Caco-2 (cell line): ENCODE results near the gene CCDC122. TPM values are rescaled to one million over a fixed set of nuclear protein-coding genes. Genes with fewer than 3 reads are reported as not detected.

Source experiments
- Bru-seq: library from RNA; stranded (reverse); fragments of 400-500 nt; gene quantifications from one replicate; lab custom pipeline; 2021; lab: Mats Ljungman, UMichigan
- BruChase-seq, 2 experiments: library from RNA; stranded (reverse); fragments of 400-500 nt; gene quantifications; one replicate each; lab custom pipeline; 2021; lab: Mats Ljungman, UMichigan
- BruUV-seq: library from RNA; stranded (reverse); fragments of 400-500 nt; replicated peaks from 2 replicates; lab custom pipeline; 2021; lab: Mats Ljungman, UMichigan
- CTCF ChIA-PET: fragments of 300-600 bp; sonication (Branson Sonifier 250); formaldehyde crosslinking; loops from one replicate; lab custom pipeline; 2022; ENCODE audit warnings: antibody characterized with exemption; lab: Charles Lee
- POLR2A ChIA-PET: fragments of 300-600 bp; sonication (Branson Sonifier 250); formaldehyde crosslinking; loops from one replicate; lab custom pipeline; 2022; ENCODE audit warnings: antibody characterized with exemption; lab: Charles Lee
- DNase-seq, 2 experiments: peaks; one replicate each; pipeline versions ENCODE4 v3.0.0 to v3.0.0-alpha.2; 2020 to 2022
- H3K27me3 ChIP-seq: replicated peaks from 2 replicates; pipeline ENCODE4 v1.6.0; 2011; ENCODE audit warnings: low read length; ENCODE audit not compliant: control insufficient read depth, insufficient read depth
- H3K36me3 ChIP-seq: 2 replicates; pipeline ENCODE4 v1.5.1; 2011; ENCODE audit warnings: low read length; ENCODE audit not compliant: control insufficient read depth, insufficient read depth
- H3K4me1 ChIP-seq: fragments of 250-450 bp; sonication (Bioruptor Pico); 2 replicates; pipeline ENCODE4 v1.5.1; 2020; ENCODE audit warnings: mild to moderate bottlenecking
- H3K4me3 ChIP-seq: 2 replicates; pipeline ENCODE4 v1.5.1; 2011; ENCODE audit warnings: low read depth, mild to moderate bottlenecking, control low read depth, low read length
- H3K9me3 ChIP-seq: fragments of 250-450 bp; sonication (Bioruptor Pico); 2 replicates; pipeline ENCODE4 v1.5.1; 2020; ENCODE audit warnings: mild to moderate bottlenecking, moderate library complexity
- H3K27ac Mint-ChIP-seq: one replicate; pipeline ENCODE4 v1.8.0; 2022; ENCODE audit warnings: mixed read lengths; ENCODE audit not compliant: unreplicated experiment
- H3K27me3 Mint-ChIP-seq: one replicate; pipeline ENCODE4 v1.8.0; 2022; ENCODE audit warnings: mixed read lengths; ENCODE audit not compliant: insufficient read depth, unreplicated experiment
- H3K36me3 Mint-ChIP-seq: one replicate; pipeline ENCODE4 v1.8.0; 2022; ENCODE audit warnings: mild to moderate bottlenecking, mixed read lengths; ENCODE audit not compliant: insufficient read depth, unreplicated experiment
- H3K4me1 Mint-ChIP-seq: one replicate; pipeline ENCODE4 v1.8.0; 2022; ENCODE audit warnings: low read depth, mixed read lengths; ENCODE audit not compliant: unreplicated experiment
- H3K4me3 Mint-ChIP-seq: one replicate; pipeline ENCODE4 v1.8.0; 2022; ENCODE audit warnings: mild to moderate bottlenecking, moderate library complexity, mixed read lengths; ENCODE audit not compliant: unreplicated experiment
- H3K9me3 Mint-ChIP-seq: one replicate; pipeline ENCODE4 v1.8.0; 2022; ENCODE audit warnings: mixed read lengths; ENCODE audit not compliant: unreplicated experiment
- intact Hi-C: fragments of 100-400 bp; cut with micrococcal nuclease; formaldehyde crosslinking; loops from one replicate; pipeline ENCODE4 v1.10.0; 2022; ENCODE audit not compliant: unreplicated experiment
- long read RNA-seq: library from polyadenylated mRNA; stranded (forward); transcript quantifications from one replicate; pipeline ENCODE4 v2.0.0, GENCODE V29; 2022
- total RNA-seq: library from RNA; stranded (reverse); gene quantifications from 2 replicates; pipeline ENCODE4 v1.2.3, GENCODE V29; 2022
- TF ChIP-seq, protein P1 (sequence below), 2 experiments: fragments of 200-600 bp in 1 of 2; IDR thresholded peaks; 1 replicate in 1 of 2; 2 replicates in 1 of 2; pipeline versions ENCODE4 v1.5.1 to v1.8.0; 2011 to 2022; ENCODE audit warnings: antibody characterized with exemption in 1 of 2, control low read depth in 1 of 2, inconsistent platforms in 1 of 2, low read depth in 1 of 2, low read length in 1 of 2, mild to moderate bottlenecking in 1 of 2, moderate library complexity in 1 of 2; ENCODE audit not compliant: insufficient read depth in 1 of 2, severe bottlenecking in 1 of 2, unreplicated experiment in 1 of 2

The CCDC122 gene
- total RNA-seq: 15.6 and 21.2 TPM in 2 replicates
- Bru-seq, nascent RNA: percentile 83 among the genes with signal in this experiment
- percentile 81 among the genes with signal in this experiment for BruChase-seq, experiment 1, labeled RNA remaining after a 2-hour chase
- BruChase-seq, experiment 2, labeled RNA remaining after a 6-hour chase: percentile 75 among the genes with signal in this experiment
- long read RNA-seq, partial matches to known transcripts: 1 of 8 reads
- long read RNA-seq, other reads (novel, unspliced or antisense): 7 of 8 reads

DNA sequence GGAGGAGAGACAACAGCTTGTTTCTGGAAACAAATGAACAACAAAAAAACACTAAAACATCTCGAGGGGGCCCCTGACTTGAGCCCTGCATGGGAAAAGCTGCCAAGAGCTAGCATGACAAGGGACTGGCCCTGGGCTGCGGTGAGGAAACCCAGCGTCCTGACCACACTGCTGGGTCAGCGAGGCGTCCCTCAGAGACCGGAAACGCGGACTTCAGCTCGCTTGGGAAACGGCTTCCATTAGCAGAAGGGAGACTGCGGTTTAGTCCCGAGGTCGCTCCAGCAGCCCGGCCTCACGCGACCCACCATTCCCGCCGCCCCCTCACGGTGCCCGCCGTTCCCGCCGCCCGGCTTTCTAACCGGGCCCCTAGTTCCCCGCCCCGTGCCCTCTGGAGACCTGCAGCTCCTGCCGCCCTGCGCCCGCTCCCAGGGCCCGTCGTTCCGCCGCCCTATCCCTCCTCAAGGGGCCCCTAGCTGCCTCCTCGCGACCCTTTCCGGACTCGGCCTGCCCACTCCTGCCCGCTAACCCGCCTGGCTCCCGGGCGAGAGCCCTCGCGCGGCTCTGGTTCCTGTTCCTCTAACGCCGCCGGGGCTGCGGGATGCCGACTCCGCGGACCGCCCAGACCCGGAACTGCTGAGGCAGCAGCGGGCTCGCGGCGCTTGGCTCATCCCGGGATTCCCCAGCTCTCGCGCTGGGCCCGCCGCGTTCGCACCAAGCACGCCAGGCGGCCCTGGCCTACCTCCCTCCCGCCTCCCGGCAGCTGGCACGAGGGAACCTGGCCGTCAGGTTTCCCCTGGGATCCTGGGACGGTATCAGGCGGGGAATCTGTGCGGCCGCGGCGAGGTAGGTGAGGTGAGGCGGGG lies at the start of gene CCDC122:
Gene CCDC122 (minus strand): TSS at position 849 of the 863 bp plus-strand sequence. CDS start 10,364 bp downstream, outside the sequence.
- BruUV-seq: no TSS peak
- H3K36me3 ChIP-seq: no peaks in the 10 kb centered on the region; the same call in 1 of the 2 replicates
- H3K9me3 ChIP-seq: no peaks in the 10 kb centered on the region
- 0 out of 2 replicates have a peak, but pooled peaks cover 5% of the 10 kb centered on the region for H3K4me1 ChIP-seq
- Mint-ChIP-seq H3K4me1 (peaks cover 13% of the 10 kb centered on the region), H3K36me3 (peaks cover 9% of the 10 kb centered on the region), H3K27me3 (no peaks in the 10 kb centered on the region), H3K27ac (peak within 1 kb of the TSS; percentile 92), H3K9me3 (no peaks in the 10 kb centered on the region), H3K4me3 (peak within 1 kb of the TSS; percentile 96)
- ChIA-PET POLR2A (interaction anchor here (0.6 to 1.7 kb wide), 10 partner anchors 11 to 1167 kb away, joined by 3 to 9 read pairs (median 6); partner anchors contain the start of gene ENOX1), CTCF (interaction anchor here (0.8 to 2.7 kb wide), 4 partner anchors 15 to 338 kb away, joined by 3 to 6 read pairs (median 4); partner anchors contain the start of gene ENOX1)
- DNase-seq: peak; percentile 83 to 90
- H3K4me3 ChIP-seq: peak within 1 kb of the TSS; percentile 88
- no peaks in the 10 kb centered on the region for H3K27me3 ChIP-seq
- TF ChIP-seq, protein P1, sequence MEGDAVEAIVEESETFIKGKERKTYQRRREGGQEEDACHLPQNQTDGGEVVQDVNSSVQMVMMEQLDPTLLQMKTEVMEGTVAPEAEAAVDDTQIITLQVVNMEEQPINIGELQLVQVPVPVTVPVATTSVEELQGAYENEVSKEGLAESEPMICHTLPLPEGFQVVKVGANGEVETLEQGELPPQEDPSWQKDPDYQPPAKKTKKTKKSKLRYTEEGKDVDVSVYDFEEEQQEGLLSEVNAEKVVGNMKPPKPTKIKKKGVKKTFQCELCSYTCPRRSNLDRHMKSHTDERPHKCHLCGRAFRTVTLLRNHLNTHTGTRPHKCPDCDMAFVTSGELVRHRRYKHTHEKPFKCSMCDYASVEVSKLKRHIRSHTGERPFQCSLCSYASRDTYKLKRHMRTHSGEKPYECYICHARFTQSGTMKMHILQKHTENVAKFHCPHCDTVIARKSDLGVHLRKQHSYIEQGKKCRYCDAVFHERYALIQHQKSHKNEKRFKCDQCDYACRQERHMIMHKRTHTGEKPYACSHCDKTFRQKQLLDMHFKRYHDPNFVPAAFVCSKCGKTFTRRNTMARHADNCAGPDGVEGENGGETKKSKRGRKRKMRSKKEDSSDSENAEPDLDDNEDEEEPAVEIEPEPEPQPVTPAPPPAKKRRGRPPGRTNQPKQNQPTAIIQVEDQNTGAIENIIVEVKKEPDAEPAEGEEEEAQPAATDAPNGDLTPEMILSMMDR (IDR thresholded peaks at IDR 0.05; ENCODE audit: insufficient read depth in 1 of 2, low read depth in 1 of 2, low read length in 1 of 2, severe bottlenecking in 1 of 2, unreplicated experiment in 1 of 2): no peak
- intact Hi-C loops: loop anchor here (2.0 to 10.0 kb wide), 4 partner anchors 64 to 577 kb away; partner anchors contain the start of gene ENOX1

DNA sequence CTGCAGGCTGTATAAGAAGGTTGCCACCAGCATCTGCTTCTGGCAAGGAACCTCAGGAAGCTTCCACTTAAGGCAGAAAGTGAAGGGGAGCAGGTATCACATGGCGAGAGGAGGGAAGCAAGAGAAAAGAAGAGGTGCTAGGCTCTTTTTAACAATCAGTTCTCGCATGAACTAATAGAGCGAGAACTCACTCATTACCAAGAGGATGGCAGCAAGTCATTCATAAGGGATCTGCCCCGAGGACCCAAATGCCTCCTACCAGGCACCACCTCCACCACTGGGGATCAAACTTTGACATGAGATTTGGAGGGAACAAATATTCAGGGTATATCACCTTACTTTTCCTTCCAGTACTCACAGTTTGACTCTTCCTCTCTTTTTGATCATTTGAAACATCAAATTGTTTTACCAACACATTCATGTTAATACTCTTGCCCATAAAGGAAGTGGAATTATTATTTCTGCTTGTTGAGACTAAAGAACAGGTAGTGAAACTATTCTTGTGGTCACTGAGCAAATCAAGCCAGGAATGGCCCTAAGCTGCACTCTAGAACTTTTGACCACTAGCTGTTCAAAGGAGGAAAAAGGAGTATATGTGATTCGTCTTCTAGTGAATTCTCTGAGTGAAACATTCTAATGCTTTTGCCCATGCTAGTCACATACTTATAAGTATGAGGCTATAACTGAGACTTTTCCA lies 45.2 kb upstream of the CCDC122 start:
- H3K4me1 ChIP-seq: no peaks in the 10 kb centered on the region
- ChIA-PET POLR2A (no interaction called here), CTCF (no interaction called here)
- H3K36me3 Mint-ChIP-seq: no peaks in the 10 kb centered on the region
- no peak overlapping the region for H3K4me3 ChIP-seq
- H3K4me3 Mint-ChIP-seq: no peak overlapping the region
- no peaks in the 10 kb centered on the region for H3K4me1 Mint-ChIP-seq
- H3K27ac Mint-ChIP-seq: no peak overlapping the region
- TF ChIP-seq, protein P1 (IDR thresholded peaks at IDR 0.05; ENCODE audit: insufficient read depth in 1 of 2, low read depth in 1 of 2, low read length in 1 of 2, severe bottlenecking in 1 of 2, unreplicated experiment in 1 of 2): no peak
- H3K27me3 ChIP-seq: no peaks in the 10 kb centered on the region
- H3K27me3 Mint-ChIP-seq: peaks cover 4% of the 10 kb centered on the region
- DNase-seq: no peak
- intact Hi-C loops: no loop called here
- H3K9me3 Mint-ChIP-seq: no peaks in the 10 kb centered on the region
- BruUV-seq: no TSS peak
- no peaks in the 10 kb centered on the region for H3K9me3 ChIP-seq
- H3K36me3 ChIP-seq: no peaks in the 10 kb centered on the region
